Suprapubic skin (tissue), 4 donors: ENCODE measurements around the gene CDH4. TPM values are rescaled to one million over a fixed set of nuclear protein-coding genes. Genes with fewer than 3 reads are reported as not detected.

Source experiments
- DNase-seq, 2 donors: peaks; one replicate each; pipeline ENCODE4 v3.0.0-alpha.2; 2019; ENCODE audit warnings: low spot score in 2 of 2
- H3K27ac ChIP-seq: fragments of 200-600 bp; sonication (generic); one replicate; pipeline ENCODE4 v1.5.1; 2019
- H3K27me3 ChIP-seq: fragments of 200-600 bp; sonication (generic); one replicate; pipeline ENCODE4 v1.5.1; 2019
- H3K36me3 ChIP-seq: fragments of 200-600 bp; sonication (generic); one replicate; pipeline ENCODE4 v1.5.1; 2019
- H3K4me1 ChIP-seq: fragments of 200-600 bp; sonication (generic); one replicate; pipeline ENCODE4 v1.5.1; 2019
- H3K4me3 ChIP-seq: fragments of 200-600 bp; sonication (generic); one replicate; pipeline ENCODE4 v1.5.1; 2019; ENCODE audit warnings: mild to moderate bottlenecking
- H3K9me3 ChIP-seq: fragments of 200-600 bp; sonication (generic); one replicate; pipeline ENCODE4 v1.5.1; 2019
- EP300 ChIP-seq: sonication (generic); formaldehyde crosslinking; IDR thresholded peaks from one replicate; pipeline ENCODE4 v1.6.1; 2017; ENCODE audit warnings: antibody characterized with exemption
- POLR2A ChIP-seq, 2 donors: fragments of 450-650 bp; IDR thresholded peaks; one replicate each; pipeline ENCODE4 v1.6.1; 2017; ENCODE audit warnings: antibody characterized with exemption in 2 of 2, mild to moderate bottlenecking in 2 of 2, moderate library complexity in 2 of 2
- POLR2AphosphoS5 ChIP-seq, 3 donors: sonication (generic); formaldehyde crosslinking; IDR thresholded peaks; one replicate each; pipeline ENCODE4 v1.6.1; 2017; ENCODE audit warnings: antibody characterized with exemption in 3 of 3
- WGBS: methylation state at CpG from one replicate; pipeline ENCODE4 v1.1.5; 2018; 5-methylcytosine and 5-hydroxymethylcytosine counted together
- total RNA-seq, 4 donors: library from RNA; depleted of rRNA; stranded (reverse); fragments of >200 nt; gene quantifications; one replicate each; pipeline ENCODE4 v1.1.0, GENCODE V29; 2016
- TF ChIP-seq, protein P1 (sequence below), 2 donors: fragments of 200-600 bp in 1 of 2; fragments of 450-650 bp in 1 of 2; sonication (generic) in 1 of 2; IDR thresholded peaks; one replicate each; pipeline ENCODE4 v1.5.1; 2016 to 2019; ENCODE audit warnings: antibody characterized with exemption in 2 of 2, mild to moderate bottlenecking in 1 of 2, moderate library complexity in 1 of 2

The CDH4 gene
- total RNA-seq, 4 donors from 2014 or later, result 0.91 to 5.9 (median 2.6) TPM

DNA sequence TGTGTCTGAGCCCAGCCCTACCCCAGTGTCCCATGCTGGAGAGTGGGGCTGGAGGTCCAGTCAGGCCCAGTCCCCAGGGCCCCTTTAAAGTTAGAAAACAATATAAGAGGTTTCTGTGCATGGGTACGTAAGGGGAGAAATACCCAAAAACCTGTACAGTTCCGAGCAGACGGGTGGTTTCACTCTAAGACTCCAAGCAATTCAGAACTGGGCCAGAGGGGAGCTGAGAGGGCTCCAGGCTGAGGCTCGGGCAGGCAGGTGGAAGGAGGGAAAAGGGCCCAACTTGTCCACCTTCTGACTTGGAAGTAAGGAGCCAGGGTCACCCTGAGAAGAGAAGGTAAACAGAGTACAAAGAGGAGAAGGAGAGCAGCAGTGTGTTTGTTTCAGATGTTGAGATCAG, 296.0 kb downstream of the CDH4 start:
- Histone ChIP-seq H3K4me1 (no peaks in the 10 kb centered on the region), H3K27me3 (peaks cover 13% of the 10 kb centered on the region), H3K27ac (no peak overlapping the region), H3K4me3 (no peak overlapping the region), H3K9me3 (no peaks in the 10 kb centered on the region), H3K36me3 (no peaks in the 10 kb centered on the region)
- DNase-seq, result no peak
- TF ChIP-seq POLR2A (IDR thresholded peaks at IDR 0.05) (no peak), POLR2AphosphoS5 (IDR thresholded peaks at IDR 0.05) (no peak)
- TF ChIP-seq, protein P1, sequence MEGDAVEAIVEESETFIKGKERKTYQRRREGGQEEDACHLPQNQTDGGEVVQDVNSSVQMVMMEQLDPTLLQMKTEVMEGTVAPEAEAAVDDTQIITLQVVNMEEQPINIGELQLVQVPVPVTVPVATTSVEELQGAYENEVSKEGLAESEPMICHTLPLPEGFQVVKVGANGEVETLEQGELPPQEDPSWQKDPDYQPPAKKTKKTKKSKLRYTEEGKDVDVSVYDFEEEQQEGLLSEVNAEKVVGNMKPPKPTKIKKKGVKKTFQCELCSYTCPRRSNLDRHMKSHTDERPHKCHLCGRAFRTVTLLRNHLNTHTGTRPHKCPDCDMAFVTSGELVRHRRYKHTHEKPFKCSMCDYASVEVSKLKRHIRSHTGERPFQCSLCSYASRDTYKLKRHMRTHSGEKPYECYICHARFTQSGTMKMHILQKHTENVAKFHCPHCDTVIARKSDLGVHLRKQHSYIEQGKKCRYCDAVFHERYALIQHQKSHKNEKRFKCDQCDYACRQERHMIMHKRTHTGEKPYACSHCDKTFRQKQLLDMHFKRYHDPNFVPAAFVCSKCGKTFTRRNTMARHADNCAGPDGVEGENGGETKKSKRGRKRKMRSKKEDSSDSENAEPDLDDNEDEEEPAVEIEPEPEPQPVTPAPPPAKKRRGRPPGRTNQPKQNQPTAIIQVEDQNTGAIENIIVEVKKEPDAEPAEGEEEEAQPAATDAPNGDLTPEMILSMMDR (IDR thresholded peaks at IDR 0.05), result no peak
- 86% methylated on average over 4 of the region's 4 CpGs for WGBS

DNA sequence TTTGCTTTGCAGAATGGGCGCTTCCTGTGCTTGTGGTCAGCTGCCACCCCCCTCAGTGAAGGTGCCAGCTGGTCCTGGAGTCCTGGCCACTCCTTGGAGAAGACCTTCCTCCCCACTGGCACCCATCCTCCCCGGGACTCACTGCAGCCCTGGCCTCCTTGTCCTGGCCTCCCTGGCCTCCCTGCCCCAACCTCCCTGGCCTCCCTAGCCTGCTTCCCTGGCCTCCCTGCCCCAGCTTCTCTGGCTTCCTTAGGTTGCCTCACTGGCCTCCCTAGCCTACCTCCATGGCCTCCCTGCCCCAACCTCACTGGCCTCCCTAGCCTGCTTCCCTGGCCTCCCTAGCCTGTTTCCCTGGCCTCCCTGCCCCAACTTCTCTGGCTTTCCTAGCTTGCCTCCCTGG, 297.8 kb downstream of the CDH4 start:
- Histone ChIP-seq H3K27me3 (peaks cover 13% of the 10 kb centered on the region), H3K36me3 (no peaks in the 10 kb centered on the region), H3K27ac (no peak overlapping the region), H3K4me1 (no peaks in the 10 kb centered on the region), H3K9me3 (no peaks in the 10 kb centered on the region), H3K4me3 (no peak overlapping the region)
- no peak for TF ChIP-seq EP300
- no peak for TF ChIP-seq POLR2A (IDR thresholded peaks at IDR 0.05)
- TF ChIP-seq POLR2AphosphoS5 (IDR thresholded peaks at IDR 0.05), result no peak
- 85% methylated on average over 2 of the region's 2 CpGs for WGBS
- no peak for DNase-seq

DNA sequence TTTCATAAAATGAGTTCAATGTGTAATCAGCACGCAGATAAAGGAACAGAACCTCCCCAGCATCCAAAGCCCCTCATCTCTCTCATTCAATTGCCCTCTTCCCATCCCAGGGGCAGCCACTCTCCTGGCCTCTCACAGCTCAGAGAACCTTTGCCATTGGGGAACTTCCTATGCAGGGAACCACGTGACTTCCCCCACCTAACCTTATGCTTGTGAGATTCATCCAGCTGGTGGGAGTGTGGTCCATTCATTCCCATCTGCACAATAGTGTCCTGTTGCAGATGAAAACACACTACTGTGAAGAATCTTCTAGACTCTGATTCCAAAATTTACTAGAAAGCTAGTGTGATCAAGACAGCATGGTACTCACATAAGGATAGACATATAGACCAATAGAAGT, 299.3 kb downstream of the CDH4 start:
- no peak for DNase-seq
- Histone ChIP-seq H3K4me1 (no peaks in the 10 kb centered on the region), H3K27ac (no peak overlapping the region), H3K4me3 (no peak overlapping the region), H3K27me3 (peaks cover 13% of the 10 kb centered on the region), H3K36me3 (no peaks in the 10 kb centered on the region), H3K9me3 (no peaks in the 10 kb centered on the region)
- TF ChIP-seq POLR2AphosphoS5 (IDR thresholded peaks at IDR 0.05) (no peak), POLR2A (IDR thresholded peaks at IDR 0.05) (no peak), EP300 (no peak)
- TF ChIP-seq, protein P1 (IDR thresholded peaks at IDR 0.05), result no peak
- WGBS, result 84% methylated on average over 2 of the region's 2 CpGs

DNA sequence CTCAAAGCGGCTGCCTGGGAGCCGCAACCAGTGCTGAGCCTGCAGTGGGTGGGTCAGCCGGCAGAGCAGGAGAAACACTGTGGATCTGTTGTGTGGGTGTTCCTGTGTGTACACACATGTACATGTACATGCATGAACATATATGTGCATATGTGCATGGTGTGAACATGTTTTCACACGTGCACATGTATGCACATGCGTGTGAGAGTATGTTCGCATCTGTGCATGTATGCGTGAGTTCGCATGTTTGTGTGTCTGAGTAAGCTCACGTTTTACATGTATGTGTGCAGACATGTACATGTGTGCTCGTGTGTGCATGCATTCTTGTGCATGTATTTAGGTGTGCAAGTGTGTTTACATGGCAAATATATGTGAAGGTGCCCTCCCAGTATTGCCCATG, 302.6 kb downstream of the CDH4 start:
- Histone ChIP-seq H3K36me3 (no peaks in the 10 kb centered on the region), H3K27ac (no peak overlapping the region), H3K4me1 (no peaks in the 10 kb centered on the region), H3K9me3 (no peaks in the 10 kb centered on the region), H3K4me3 (no peak overlapping the region), H3K27me3 (peaks cover 15% of the 10 kb centered on the region)
- TF ChIP-seq, protein P1 (IDR thresholded peaks at IDR 0.05), result no peak
- 85% methylated on average over 6 of the region's 10 CpGs for WGBS
- DNase-seq, result no peak

DNA sequence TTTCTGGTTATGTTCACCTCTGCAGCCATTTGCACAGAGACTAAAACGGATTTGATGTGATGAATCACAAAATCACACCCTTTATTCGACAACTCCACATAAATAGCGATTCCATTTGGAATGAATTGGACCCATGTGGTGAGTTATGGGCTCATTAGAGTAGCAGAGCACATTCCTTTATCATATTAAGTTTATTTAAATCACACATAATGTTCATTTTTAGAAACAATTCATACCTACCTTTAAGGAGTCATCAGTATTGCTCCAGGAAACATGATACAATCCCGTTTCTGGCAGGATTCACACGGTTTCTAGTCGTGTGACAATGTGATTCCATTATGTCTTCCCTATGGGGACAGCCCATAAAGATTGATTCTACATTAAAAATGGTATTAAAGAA, 303.5 kb downstream of the CDH4 start:
- Histone ChIP-seq H3K4me3 (no peak overlapping the region), H3K27ac (no peak overlapping the region), H3K27me3 (peaks cover 7% of the 10 kb centered on the region), H3K4me1 (no peaks in the 10 kb centered on the region), H3K9me3 (no peaks in the 10 kb centered on the region), H3K36me3 (no peaks in the 10 kb centered on the region)
- 53% methylated on average over 6 of the region's 6 CpGs for WGBS
- no peak for DNase-seq
- TF ChIP-seq, protein P1 (IDR thresholded peaks at IDR 0.05), result no peak
- TF ChIP-seq EP300 (no peak), POLR2A (IDR thresholded peaks at IDR 0.05) (no peak), POLR2AphosphoS5 (IDR thresholded peaks at IDR 0.05) (no peak)

DNA sequence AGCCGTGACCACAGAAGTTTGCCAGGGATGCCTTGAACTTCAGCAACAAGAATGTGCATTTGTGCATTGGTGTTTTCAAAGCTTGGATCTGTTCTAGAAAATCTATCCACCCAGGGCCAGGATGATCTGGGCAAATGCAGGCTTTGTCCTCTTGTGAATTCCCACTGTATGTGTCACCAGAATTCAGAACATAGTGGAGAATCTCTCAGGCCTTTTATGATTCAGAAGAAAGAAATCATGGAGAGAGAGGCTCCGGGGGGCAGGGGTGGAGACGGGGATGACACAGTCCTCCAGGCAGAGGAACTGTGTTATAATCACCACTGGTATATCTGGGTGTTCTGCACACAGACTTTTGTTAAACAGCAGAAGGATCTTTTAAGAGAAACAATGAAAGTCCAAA, 304.1 kb downstream of the CDH4 start:
- Histone ChIP-seq H3K36me3 (no peaks in the 10 kb centered on the region), H3K27ac (no peak overlapping the region), H3K9me3 (no peaks in the 10 kb centered on the region), H3K4me3 (no peak overlapping the region), H3K27me3 (peaks cover 7% of the 10 kb centered on the region), H3K4me1 (no peaks in the 10 kb centered on the region)
- no peak for DNase-seq
- TF ChIP-seq, protein P1 (IDR thresholded peaks at IDR 0.05), result no peak
- no peak for TF ChIP-seq EP300
- TF ChIP-seq POLR2A (IDR thresholded peaks at IDR 0.05), result no peak
- TF ChIP-seq POLR2AphosphoS5 (IDR thresholded peaks at IDR 0.05), result no peak
- WGBS, result 71% methylated on average over 3 of the region's 3 CpGs
